SK-MEL-5 (cell line): ENCODE results near the gene COPS6. TPM values are rescaled to one million over a fixed set of nuclear protein-coding genes. Genes with fewer than 3 reads are reported as not detected.

Experiments
- DNase-seq: peaks from one replicate; pipeline ENCODE4 v3.0.0-alpha.2; 2016; ENCODE audit warnings: low read depth, low spot score
- in situ Hi-C: cut with HindIII; loops from 2 replicates; pipeline ENCODE4 v1.10.0; 2016; ENCODE audit warnings: low sequenced_read_pairs, high pct_unique_total_duplicates, low pct_unique_long_range_greater_than_20kb
- polyA plus RNA-seq, 2 experiments: library from polyadenylated mRNA; depleted of rRNA; stranded (reverse); fragments of >200 nt; gene quantifications; 2 replicates each; pipeline ENCODE4 v1.2.3, GENCODE V29; 2015
- total RNA-seq: library from RNA; depleted of rRNA; stranded (reverse); fragments of >200 nt; shearing (Covaris generic); gene quantifications from 2 replicates; pipeline ENCODE4 v1.2.3, GENCODE V29; 2014; rRNA removed

Gene COPS6
- total RNA-seq: 75.2 and 80.9 TPM in 2 replicates
- 124 and 157 TPM in 2 replicates for polyA plus RNA-seq (2015; cell fraction: cytosol; rRNA removed)
- polyA plus RNA-seq (2015; cell fraction: nucleus; rRNA removed): 105 and 111 TPM in 2 replicates

DNA sequence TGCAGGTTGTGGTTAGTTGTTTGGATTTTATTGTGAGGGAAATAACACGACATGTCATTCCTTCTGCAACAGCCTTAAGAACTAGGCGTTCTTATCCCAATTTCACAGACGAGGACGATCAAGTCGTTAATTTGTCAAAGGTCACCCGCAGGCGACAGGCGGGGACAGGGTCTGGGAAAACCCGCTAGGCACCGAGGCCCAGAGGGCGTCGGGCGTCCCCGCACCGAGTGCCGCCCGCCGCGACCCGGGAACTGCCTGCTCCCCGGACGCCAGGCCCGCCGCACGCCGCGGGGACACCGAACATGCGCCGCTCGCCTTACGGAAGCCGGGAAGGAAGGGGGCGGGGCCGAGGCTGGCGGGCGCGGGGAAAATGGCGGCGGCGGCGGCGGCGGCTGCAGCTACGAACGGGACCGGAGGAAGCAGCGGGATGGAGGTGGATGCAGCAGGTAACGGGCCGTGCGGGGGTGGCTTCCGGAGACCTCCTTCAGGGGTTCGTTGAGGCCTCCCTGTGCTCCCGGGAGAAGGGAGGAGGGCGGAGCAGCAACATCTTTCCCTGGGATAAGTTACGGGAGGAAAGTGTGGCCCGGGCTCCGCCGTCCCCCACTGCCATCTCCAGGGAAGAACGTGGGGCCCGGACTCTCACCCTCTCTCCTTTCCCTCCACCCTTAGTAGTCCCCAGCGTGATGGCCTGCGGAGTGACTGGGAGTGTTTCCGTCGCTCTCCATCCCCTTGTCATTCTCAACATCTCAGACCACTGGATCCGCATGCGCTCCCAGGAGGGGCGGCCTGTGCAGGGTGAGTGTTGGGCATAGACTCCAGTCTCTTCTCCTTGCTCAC, at the start of gene COPS6:
Gene COPS6, plus strand, starts transcription at position 349 of the 837 bp plus-strand sequence. Its CDS starts 22 bp downstream, at position 371.
- DNase-seq: peak; percentile 79
- in situ Hi-C loops: no loop called here

DNA sequence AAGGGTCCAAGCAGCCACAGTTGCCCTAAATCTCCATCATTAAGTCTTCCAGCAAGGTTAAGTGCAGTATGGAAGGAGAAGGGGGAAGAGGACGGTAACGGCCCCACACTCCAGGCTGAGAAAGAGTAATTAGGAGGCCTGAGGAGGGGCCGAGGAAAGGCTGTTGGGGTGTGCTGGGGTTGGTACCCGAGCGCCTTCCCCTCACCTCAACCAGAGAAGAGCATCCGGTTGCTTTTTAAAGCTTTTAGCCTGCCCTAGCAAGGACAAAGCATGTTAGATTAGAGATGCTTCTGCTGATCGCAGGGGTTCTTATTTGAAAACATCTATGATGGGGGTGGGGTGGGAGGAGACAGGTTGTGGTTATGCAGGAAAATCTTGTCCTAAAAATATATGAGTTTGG, 48.2 kb upstream of the COPS6 start:
- in situ Hi-C loops: no loop called here

DNA sequence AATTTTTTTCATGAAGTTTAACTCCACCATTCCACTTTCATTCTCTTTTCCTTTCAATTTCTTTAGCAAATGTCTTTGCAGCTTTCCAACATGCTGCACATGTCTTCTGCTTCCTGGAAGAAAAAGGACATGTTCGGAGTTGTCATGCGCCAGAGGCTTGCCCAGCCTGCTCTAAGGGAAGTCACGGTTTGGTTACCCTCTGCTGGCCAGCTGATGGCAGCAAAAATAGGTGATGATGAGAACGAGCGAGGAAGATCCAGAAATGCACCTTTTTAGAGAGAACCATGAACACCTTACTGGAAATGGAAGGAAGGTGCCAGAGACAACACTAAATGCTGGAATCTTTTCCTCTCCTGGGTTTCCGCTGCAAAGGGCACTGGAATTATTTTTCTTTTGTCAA, 44.1 kb upstream of the COPS6 start:
- DNase-seq: peak; percentile 50
- in situ Hi-C loops: no loop called here

More for the DNA sequence above, 48.2 kb upstream of the COPS6 start:
- DNase-seq: no peak

DNA sequence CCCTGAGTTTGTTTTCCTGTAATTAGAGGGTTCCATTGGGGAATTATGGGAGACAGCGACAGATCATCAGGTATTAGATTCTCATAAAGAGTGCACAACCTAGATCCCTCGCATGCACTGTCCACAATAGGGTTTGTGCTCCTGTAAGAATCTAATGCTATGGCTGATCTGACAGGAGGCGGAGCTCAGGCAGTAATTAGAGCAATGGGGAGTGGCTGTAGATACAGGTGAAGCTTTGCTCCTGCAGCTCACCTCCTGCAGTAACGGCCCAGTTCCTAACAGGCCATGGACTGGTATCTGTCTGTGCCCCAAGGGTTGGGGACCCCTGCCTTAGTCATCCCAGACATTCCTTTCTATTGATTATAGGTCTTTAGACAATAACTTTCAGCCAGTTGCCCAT, 40.1 kb upstream of the COPS6 start:
- DNase-seq: no peak
- in situ Hi-C loops: no loop called here

DNA sequence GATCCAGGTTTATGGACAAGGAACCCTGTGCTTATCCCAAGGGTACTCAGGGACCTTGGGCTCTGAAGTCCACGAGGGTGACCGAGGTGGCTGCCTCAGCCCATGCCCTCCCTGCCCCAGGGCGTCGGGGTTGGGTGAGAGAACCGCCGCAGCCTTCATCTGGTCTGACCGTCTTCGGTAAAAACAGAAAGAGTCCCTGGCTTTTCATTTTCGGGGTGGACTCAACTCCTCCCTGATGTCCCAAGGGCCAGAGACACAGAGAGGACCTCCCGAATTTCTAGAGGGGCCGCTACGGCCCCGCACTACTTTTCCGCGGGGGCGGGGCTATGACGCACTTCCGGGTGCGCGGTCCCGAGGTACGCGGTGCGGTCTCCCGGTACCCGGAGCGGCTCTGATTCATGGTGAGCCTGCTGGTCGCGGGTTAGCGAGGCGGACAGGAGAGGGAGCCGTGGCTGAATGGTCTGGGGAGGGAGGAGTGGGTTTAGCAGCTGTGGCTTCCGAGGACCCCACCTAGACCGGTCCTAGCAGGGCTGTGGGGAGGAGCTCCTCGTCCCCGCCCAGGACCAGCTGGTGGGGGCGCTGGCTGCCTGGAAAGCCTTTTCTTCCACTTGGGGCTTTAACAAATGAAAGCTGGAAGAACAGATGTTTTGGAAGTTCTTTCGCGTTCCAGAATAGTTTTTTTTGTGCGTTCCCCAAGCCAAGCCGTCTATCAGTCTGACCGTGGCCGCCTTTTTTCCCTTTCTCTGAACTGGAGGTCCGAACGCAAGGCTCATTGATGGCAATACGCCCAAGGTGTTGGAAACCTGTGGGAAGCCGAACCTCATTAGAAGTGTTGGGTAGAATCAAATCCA, 39.1 kb upstream of the COPS6 start, which contains the start of gene ZSCAN21:
Gene ZSCAN21, plus strand, starts transcription at position 334 of the 851 bp plus-strand sequence. CDS start 7,233 bp downstream, outside the sequence.
- DNase-seq: peak; percentile 82
- in situ Hi-C loops: no loop called here

DNA sequence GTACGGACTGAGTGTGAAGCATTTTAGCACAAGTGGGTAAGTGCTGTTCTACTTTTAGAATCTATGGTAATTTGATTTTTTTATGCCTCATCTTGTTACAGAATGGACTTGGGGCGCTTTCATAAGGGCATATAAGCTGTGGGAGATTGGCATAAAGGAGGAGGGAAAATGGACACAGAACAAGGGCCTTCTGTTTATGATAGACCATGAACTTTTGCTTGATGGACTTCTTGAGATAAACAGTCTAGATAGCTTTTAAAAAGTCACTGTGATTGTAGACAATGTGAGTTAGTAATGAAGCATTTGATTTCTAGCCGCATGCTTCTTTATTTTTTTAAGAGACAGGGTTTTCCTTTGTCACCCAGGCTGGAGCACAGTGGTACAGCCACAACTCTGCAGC, 37.2 kb upstream of the COPS6 start:
- peak; percentile 75 for DNase-seq
- in situ Hi-C loops: no loop called here

DNA sequence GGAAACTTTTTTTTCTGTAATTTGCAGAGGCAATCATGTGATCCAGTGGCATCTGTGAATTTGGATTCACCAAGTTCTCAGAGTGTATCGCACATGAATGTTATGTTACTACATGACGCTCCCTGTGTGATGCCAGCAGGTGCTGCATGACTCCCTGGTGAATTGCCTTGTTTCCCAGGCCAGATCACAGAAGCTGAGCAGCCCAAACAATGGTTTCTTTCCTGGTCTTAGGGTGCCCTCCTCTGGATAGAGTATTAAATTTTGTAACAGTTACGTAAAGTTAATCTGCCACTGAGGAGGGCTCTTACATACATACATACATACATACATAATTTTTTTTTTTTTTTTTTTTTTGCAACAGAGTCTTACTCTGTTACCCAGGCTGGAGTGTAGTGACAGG, 35.6 kb upstream of the COPS6 start:
- in situ Hi-C loops: no loop called here
- peak; percentile 91 for DNase-seq

DNA sequence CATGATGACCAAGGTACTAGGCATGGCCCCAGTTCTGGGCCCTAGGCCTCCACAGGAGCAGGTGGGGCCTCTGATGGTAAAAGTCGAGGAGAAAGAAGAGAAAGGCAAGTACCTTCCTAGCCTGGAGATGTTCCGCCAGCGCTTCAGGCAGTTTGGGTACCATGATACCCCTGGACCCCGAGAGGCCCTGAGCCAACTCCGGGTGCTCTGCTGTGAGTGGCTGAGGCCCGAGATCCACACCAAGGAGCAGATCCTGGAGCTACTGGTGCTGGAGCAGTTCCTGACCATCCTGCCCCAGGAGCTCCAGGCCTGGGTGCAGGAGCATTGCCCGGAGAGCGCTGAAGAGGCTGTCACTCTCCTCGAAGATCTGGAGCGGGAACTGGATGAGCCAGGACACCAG, 31.8 kb upstream of the COPS6 start:
- in situ Hi-C loops: no loop called here
- DNase-seq: no peak

DNA sequence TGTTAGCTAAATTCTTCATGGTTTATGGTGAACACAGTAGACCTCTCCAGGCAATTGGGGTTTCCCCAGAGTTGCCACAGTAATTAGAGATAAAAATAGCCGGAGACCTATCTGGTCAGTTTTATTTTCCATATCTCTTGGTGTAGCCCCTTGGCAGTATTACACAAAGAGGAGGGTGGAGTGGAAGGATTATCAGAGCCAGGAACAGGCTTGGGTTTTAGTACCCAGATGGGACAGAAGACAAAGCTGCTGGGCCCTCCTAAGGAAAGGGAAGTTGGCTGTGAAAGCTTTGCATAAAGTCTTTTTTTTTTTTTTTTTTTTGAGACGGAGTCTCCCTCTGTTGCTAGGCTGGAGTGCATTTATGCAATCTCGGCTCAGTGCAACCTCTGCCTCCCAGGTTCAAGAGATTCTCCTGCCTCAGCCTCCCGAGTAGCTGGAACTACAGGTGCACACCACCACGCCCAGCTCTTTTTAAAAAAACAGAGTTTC, 29.5 kb upstream of the COPS6 start:
- in situ Hi-C loops: no loop called here
- no peak for DNase-seq

DNA sequence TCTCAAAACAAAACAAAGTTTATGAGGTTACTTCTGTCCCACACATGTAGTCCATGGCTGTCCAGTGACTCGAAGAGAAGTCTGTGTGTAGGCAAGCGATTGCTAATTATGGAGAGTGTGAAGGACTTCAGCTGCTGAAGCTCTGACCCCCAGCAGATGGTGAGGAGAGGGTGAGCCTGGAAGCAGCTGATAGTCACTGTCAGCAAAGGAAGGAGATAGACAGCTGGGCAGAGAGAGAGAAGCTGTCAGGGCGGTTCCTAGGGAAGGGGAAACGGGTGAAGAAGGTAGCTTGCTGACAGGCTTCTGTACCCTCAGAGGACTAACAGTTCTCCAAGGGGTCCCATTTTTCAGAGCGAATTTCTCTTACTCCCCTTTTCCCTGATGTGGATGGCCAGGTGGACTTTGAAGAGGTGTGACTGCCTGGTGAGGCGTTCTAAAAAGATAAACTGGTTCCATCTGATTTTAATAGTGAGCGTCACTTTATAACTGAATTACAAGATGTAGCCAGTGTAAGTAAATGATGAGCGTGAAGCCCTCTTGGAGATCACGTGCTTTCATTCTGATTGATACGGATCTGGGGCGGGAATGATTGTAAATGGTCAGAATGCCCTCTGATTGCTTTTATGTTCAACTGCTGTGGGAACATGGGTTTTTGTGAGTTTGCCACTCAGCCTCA, 27.1 kb upstream of the COPS6 start:
- no peak for DNase-seq
- in situ Hi-C loops: no loop called here

DNA sequence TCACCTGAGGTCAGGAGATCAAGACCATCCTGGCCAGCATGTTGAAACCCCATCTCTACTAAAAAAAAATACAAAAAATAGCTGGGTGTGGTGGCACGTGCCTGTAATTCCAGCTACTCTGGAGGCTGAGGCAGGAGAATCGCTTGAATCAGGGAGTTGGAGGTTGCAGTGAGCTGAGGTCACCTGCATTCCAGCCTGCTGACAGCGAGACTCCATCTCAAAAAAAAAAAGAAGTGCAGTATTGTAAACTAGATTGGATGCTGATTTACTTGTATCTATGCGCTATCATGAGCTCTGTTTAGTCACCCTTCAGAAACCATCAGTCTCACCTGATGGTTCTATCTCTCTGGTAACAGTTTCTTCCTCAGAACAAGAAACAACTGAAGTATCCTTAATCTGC, 25.4 kb upstream of the COPS6 start:
- no peak for DNase-seq
- in situ Hi-C loops: no loop called here

DNA sequence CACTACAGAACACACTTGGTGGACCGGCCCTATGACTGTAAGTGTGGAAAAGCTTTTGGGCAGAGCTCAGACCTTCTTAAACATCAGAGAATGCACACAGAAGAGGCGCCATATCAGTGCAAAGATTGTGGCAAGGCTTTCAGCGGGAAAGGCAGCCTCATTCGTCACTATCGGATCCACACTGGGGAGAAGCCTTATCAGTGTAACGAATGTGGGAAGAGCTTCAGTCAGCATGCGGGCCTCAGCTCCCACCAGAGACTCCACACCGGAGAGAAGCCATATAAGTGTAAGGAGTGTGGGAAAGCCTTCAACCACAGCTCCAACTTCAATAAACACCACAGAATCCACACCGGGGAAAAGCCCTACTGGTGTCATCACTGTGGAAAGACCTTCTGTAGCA, 24.6 kb upstream of the COPS6 start:
- in situ Hi-C loops: no loop called here
- DNase-seq: no peak

DNA sequence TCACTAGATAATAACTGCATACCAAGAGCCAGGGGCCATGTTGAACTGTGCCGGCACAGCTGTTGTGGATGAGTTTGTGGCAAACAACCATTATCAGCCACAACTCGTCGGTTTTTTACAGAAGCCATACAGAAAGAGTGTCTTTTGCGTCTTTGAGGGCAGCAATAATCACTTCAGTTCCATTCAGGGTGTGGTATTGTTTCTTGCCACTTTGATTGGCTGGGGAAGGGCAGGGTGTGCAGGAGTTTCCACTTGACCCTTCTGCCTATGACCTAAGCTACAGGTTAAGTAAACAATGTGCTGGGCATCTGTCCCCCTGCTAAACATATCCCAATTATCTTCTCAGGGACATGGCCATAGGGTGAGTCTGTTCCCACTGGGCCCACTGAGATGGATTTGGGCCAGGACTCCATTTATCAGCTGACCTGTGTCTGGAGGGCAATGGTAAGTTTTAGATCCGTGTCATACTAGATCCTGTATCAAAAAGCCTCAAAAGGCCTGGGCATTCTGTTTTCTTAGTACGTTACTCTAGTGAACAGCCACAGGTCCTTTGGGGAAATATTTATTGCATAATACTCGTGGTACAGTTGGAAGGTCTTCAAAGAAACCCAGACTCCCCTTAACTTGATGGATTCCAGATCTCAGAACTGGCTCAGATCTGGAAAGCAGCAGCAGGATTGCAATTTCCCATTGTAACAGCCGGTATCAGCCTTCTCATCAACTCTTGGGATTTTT, 23.1 kb upstream of the COPS6 start:
- DNase-seq: no peak
- in situ Hi-C loops: no loop called here

DNA sequence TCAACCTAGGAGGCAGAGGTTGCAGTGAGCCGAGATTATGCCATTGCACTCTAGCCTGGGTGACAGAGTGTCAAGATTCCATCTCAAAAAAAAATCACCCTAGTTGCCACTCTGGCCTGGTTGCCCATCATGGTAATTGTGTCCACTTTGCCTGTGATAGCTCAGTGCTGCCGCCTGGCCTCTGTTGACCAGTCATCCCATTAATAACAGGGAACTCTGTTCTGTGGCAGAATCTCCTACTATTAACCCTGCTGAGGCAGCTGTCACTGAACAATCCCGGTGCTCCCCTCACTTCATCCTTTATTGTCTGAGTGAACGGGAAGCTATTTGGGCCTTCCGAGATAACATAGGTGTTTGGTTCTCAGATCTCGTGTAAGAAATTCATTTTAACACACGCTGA, 21.8 kb upstream of the COPS6 start:
- DNase-seq: peak; percentile 56
- in situ Hi-C loops: no loop called here

DNA sequence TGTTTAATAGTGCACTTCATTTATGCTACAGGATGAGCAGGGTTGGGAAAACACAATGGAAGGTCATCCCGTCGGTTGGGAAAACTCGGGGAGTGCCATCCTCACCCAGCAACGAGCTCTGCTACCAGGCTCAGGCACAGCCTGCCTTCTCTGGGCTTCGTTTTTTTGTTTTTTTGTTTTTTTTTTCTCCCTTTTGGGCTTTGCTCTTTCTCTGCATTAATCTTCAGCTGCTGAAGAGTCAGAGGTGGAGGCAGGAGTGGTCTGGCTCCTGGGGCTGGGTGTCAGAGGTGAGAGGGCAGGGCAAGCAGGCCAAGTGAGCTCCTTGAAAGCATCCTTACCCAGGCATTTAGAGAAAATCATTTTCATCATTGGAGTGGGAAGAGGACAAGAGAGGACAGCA, 18.8 kb upstream of the COPS6 start:
- no peak for DNase-seq
- in situ Hi-C loops: no loop called here

DNA sequence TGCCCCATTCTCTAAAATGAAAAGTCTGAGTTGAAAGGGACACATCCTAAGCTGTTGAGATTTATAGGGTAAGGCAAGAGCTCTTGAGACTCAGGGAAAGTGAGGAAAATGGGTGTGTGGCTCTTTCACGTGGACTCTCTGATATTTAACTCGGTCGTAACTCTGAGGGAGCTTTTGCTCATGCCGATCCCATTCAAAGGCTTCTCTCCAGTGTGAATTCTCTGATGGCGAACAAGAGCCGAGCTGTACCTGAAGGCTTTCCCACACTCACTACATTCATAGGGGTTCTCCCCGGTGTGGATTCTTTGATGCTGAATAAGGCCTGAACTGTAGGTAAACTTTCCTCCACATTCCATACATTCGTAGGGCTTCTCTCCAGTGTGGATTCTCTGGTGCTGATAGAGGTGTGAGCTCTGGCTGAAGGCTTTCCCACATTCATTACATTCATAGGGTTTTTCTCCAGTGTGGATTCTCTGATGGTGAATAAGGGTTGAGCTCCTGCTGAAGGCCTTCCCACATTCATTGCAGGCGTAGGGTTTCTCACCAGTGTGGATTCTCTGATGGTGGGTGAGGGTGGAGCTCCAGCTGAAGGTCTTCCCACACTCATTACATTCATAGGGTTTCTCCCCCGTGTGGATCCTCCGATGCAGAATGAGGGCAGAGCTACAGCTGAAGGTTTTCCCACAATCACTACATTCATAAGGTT, 17.6 kb upstream of the COPS6 start:
- in situ Hi-C loops: no loop called here

DNA sequence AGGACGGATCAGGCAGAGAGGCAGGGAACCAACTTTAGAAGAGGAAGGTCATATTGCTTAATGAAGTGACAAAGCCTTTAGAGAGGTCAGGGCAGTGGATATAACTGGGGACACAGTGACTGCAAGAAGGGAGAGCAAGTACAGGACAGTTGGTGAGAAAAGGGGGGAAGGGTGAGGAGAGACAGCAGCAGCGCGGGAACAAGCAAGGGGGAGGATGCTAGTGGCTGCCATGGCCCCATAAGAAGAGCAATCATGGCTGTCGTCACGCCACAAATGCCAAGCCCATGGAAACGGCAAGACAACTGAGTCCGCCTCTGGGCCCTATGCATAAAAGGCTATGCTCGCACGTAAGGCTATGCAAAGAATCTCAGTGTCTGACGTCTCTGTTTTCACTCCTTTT, 16.3 kb upstream of the COPS6 start:
- DNase-seq: no peak
- in situ Hi-C loops: no loop called here

More for the DNA sequence above, 17.6 kb upstream of the COPS6 start:
- no peak for DNase-seq
